IMR-90 (cell line): Measurements from ENCODE around the gene RSPO4. TPM values are rescaled to one million over a fixed set of nuclear protein-coding genes. Genes with fewer than 3 reads are reported as not detected.

Source experiments
- ATAC-seq: fragments of 200-7000 bp; cut with Tn5 transposase; 2 replicates; pipeline ENCODE4 v1.9.1; 2020; ENCODE audit warnings: low read depth, mild to moderate bottlenecking, moderate library complexity
- BruUV-seq: library from RNA; stranded (reverse); fragments of 400-500 nt; replicated peaks from 2 replicates; lab custom pipeline; 2021; lab: Mats Ljungman, UMichigan
- CTCF ChIA-PET: fragments of 300-600 bp; formaldehyde crosslinking; extraction: SDS; loops from one replicate; lab custom pipeline; 2021; ENCODE audit warnings: antibody characterized with exemption; lab: Yijun Ruan, JAX
- POLR2A ChIA-PET: fragments of 300-600 bp; sonication (Branson Sonifier 250); formaldehyde crosslinking; loops from one replicate; lab custom pipeline; 2022; ENCODE audit warnings: antibody characterized with exemption; ENCODE audit not compliant: unreplicated experiment; lab: Charles Lee
- DNase-seq: peaks from one replicate; pipeline ENCODE4 v3.0.0; 2013
- H2AFZ ChIP-seq: replicated peaks from 2 replicates; pipeline ENCODE3; 2013; ENCODE audit warnings: low read length, mild to moderate bottlenecking; ENCODE audit not compliant: poor library complexity
- H2AK5ac ChIP-seq: 2 replicates; pipeline ENCODE4 v1.6.1; 2013; ENCODE audit warnings: low read depth, low read length, inconsistent platforms
- H2AK9ac ChIP-seq: replicated peaks from 2 replicates; pipeline ENCODE3; 2013; ENCODE audit warnings: mild to moderate bottlenecking, low read depth, low read length, moderate library complexity; ENCODE audit not compliant: poor library complexity
- H2BK120ac ChIP-seq: 2 replicates; pipeline ENCODE4 v1.6.1; 2013; ENCODE audit warnings: low read depth, low read length, inconsistent platforms
- H2BK15ac ChIP-seq: 3 replicates; pipeline ENCODE4 v1.6.1; 2013; ENCODE audit warnings: low read depth, low read length, inconsistent platforms
- H2BK20ac ChIP-seq: 2 replicates; pipeline ENCODE4 v1.6.1; 2013; ENCODE audit warnings: low read depth, mild to moderate bottlenecking, inconsistent platforms, low read length, moderate library complexity
- H2BK5ac ChIP-seq: 2 replicates; pipeline ENCODE4 v1.6.1; 2013; ENCODE audit warnings: mild to moderate bottlenecking, low read depth, low read length, inconsistent platforms; ENCODE audit not compliant: poor library complexity, severe bottlenecking
- H3K14ac ChIP-seq: replicated peaks from 2 replicates; pipeline ENCODE4 v1.6.1; 2013; ENCODE audit warnings: low read depth, low read length, inconsistent platforms
- H3K18ac ChIP-seq: 2 replicates; pipeline ENCODE4 v1.6.1; 2013; ENCODE audit warnings: low read depth, low read length, control low read depth
- H3K23ac ChIP-seq: 2 replicates; pipeline ENCODE4 v1.6.1; 2013; ENCODE audit warnings: low read depth, low read length, inconsistent platforms
- H3K27ac ChIP-seq: 2 replicates; pipeline ENCODE4 v1.5.1; 2013; ENCODE audit warnings: mild to moderate bottlenecking, control low read depth, low read length; ENCODE audit not compliant: insufficient read depth
- H3K27me3 ChIP-seq: 2 replicates; pipeline ENCODE4 v1.6.1; 2013; ENCODE audit warnings: low read length; ENCODE audit not compliant: control insufficient read depth, insufficient read depth
- H3K36me3 ChIP-seq: 2 replicates; pipeline ENCODE4 v1.6.1; 2013; ENCODE audit warnings: low read length, mixed read lengths; ENCODE audit not compliant: control insufficient read depth, insufficient read depth
- H3K4ac ChIP-seq: 2 replicates; pipeline ENCODE4 v1.6.1; 2013; ENCODE audit warnings: low read depth, low read length, inconsistent platforms
- H3K4me1 ChIP-seq: 2 replicates; pipeline ENCODE4 v1.6.1; 2013; ENCODE audit warnings: low read length, mixed read lengths; ENCODE audit not compliant: control insufficient read depth, insufficient read depth
- H3K4me2 ChIP-seq: 2 replicates; pipeline ENCODE4 v1.6.1; 2013; ENCODE audit warnings: low read depth, mild to moderate bottlenecking, control low read depth, low read length, moderate library complexity
- H3K4me3 ChIP-seq: 2 replicates; pipeline ENCODE4 v1.5.1; 2013; ENCODE audit warnings: low read depth, mild to moderate bottlenecking, control low read depth, low read length, moderate library complexity; ENCODE audit not compliant: insufficient read depth
- H3K56ac ChIP-seq: 2 replicates; pipeline ENCODE4 v1.6.1; 2013; ENCODE audit warnings: low read length, inconsistent platforms; ENCODE audit not compliant: insufficient read depth; ENCODE audit errors: extremely low read depth
- H3K79me1 ChIP-seq, 2 experiments: 2 replicates each; pipeline ENCODE4 v1.6.1; 2013; ENCODE audit warnings: low read length in 2 of 2, inconsistent platforms in 1 of 2, low read depth in 1 of 2
- H3K9ac ChIP-seq: 2 replicates; pipeline ENCODE4 v1.6.1; 2013; ENCODE audit warnings: low read depth, low read length, control low read depth
- H3K9me1 ChIP-seq: 2 replicates; pipeline ENCODE4 v1.6.1; 2013; ENCODE audit warnings: low read length, inconsistent platforms; ENCODE audit not compliant: insufficient read depth
- H3K9me3 ChIP-seq: 2 replicates; pipeline ENCODE4 v1.6.1; 2013; ENCODE audit warnings: low read length; ENCODE audit not compliant: control insufficient read depth, insufficient read depth
- H4K20me1 ChIP-seq: 2 replicates; pipeline ENCODE4 v1.6.1; 2013; ENCODE audit warnings: low read length, inconsistent platforms; ENCODE audit not compliant: insufficient read depth
- H4K5ac ChIP-seq: 2 replicates; pipeline ENCODE4 v1.6.1; 2013; ENCODE audit warnings: mild to moderate bottlenecking, low read depth, low read length, control low read depth
- H4K8ac ChIP-seq, 2 experiments: 2 replicates each; pipeline ENCODE4 v1.6.1; 2013; ENCODE audit warnings: low read depth in 2 of 2, low read length in 2 of 2, control low read depth in 1 of 2, inconsistent platforms in 1 of 2
- H4K91ac ChIP-seq: 2 replicates; pipeline ENCODE4 v1.6.1; 2013; ENCODE audit warnings: low read depth, low read length, inconsistent platforms; ENCODE audit not compliant: insufficient read depth
- CEBPB ChIP-seq: IDR thresholded peaks from 2 replicates; pipeline ENCODE4 v1.6.1; 2012; ENCODE audit warnings: low read depth, low read length, improper control_type of control experiment
- CHD1 ChIP-seq: IDR thresholded peaks from 2 replicates; pipeline ENCODE4 v1.6.1; 2012; ENCODE audit warnings: low read depth, low read length, improper control_type of control experiment
- ELK1 ChIP-seq: fragments of 150-350 bp; IDR thresholded peaks from 2 replicates; pipeline ENCODE4 v1.6.1; 2016; ENCODE audit warnings: low read depth, mild to moderate bottlenecking, low read length, moderate library complexity, borderline replicate concordance
- MAFK ChIP-seq: IDR thresholded peaks from 2 replicates; pipeline ENCODE4 v1.6.1; 2012; ENCODE audit warnings: low read depth, low read length, improper control_type of control experiment
- MAZ ChIP-seq: IDR thresholded peaks from 2 replicates; pipeline ENCODE4 v1.6.1; 2012; ENCODE audit warnings: low read depth, mild to moderate bottlenecking, low read length, improper control_type of control experiment, moderate library complexity, borderline replicate concordance
- POLR2A ChIP-seq: IDR thresholded peaks from 2 replicates; pipeline ENCODE4 v1.6.1; 2012; ENCODE audit warnings: mild to moderate bottlenecking, low read depth, low read length
- RCOR1 ChIP-seq: IDR thresholded peaks from 2 replicates; pipeline ENCODE4 v1.6.1; 2012; ENCODE audit warnings: mild to moderate bottlenecking, low read length, improper control_type of control experiment; ENCODE audit not compliant: insufficient replicate concordance
- USF2 ChIP-seq: fragments of 150-350 bp; IDR thresholded peaks from 2 replicates; pipeline ENCODE4 v1.6.1; 2017; ENCODE audit warnings: mild to moderate bottlenecking, antibody characterized with exemption, low read length, low read depth
- WGBS, 2 experiments: methylation state at CpG; one replicate each; pipeline versions ENCODE4 v1.1.5 to v1.1.7; 2013; ENCODE audit warnings: missing lambda C conversion rate in 2 of 2; ENCODE audit not compliant: insufficient read length in 1 of 2; ENCODE audit errors: extremely low coverage in 2 of 2; 5-methylcytosine and 5-hydroxymethylcytosine counted together
- dilution Hi-C: fragments of 300-500 bp; cut with HindIII; formaldehyde crosslinking; loops from one replicate; pipeline ENCODE4 v1.14.3; 2018; ENCODE audit warnings: low sequenced_read_pairs; ENCODE audit not compliant: unreplicated experiment
- in situ Hi-C: fragments of 300-500 bp; cut with MboI; formaldehyde crosslinking; loops from 3 replicates; pipeline ENCODE4 v1.14.3; 2019; ENCODE audit warnings: low sequenced_read_pairs, inconsistent platforms, mixed read lengths
- intact Hi-C: fragments of 100-400 bp; cut with micrococcal nuclease; formaldehyde crosslinking; loops from 2 replicates; pipeline ENCODE4 v1.10.0; 2022
- polyA plus RNA-seq, 3 experiments: library from polyadenylated mRNA; depleted of rRNA; stranded (reverse); fragments of >200 nt; gene quantifications; 2 replicates each; pipeline ENCODE4 v1.2.3, GENCODE V29; 2012; ENCODE audit warnings: low replicate concordance in 1 of 3
- total RNA-seq: library from RNA; depleted of rRNA; stranded (reverse); fragments of >200 nt; gene quantifications from 2 replicates; pipeline ENCODE4 v1.2.3, GENCODE V29; 2012

Gene RSPO4
- total and polyA plus RNA-seq, 2 of the 4 experiments (the other 2 are of a cell fraction), result not detected

GRCh38 chr20:1003920-1004697 is 2.0 kb upstream of the RSPO4 start:
- WGBS, 2 experiments, result 20% methylated on average over 1 of the region's 3 CpGs; no CpG with 5 or more reads in 1 of the 2 experiments
- TF ChIP-seq RCOR1 (no peak), CHD1 (no peak), USF2 (no peak), CEBPB (no peak), POLR2A (no peak), MAFK (no peak), ELK1 (no peak), MAZ (no peak)
- Histone ChIP-seq H4K20me1 (no peaks in the 10 kb centered on the region), H3K4ac (no peak overlapping the region), H3K4me2 (no peak overlapping the region), H4K91ac (no peak overlapping the region), H3K56ac (no peak overlapping the region), H2AFZ (no peak overlapping the region), H3K79me1 (no peaks in the 10 kb centered on the region), H3K9ac (no peak overlapping the region), H4K8ac (no peak overlapping the region), H2AK9ac (no peak overlapping the region), H3K27me3 (peaks cover 27% of the 10 kb centered on the region), H2BK120ac (no peak overlapping the region), H4K5ac (no peak overlapping the region), H3K36me3 (no peaks in the 10 kb centered on the region), H3K9me1 (no peaks in the 10 kb centered on the region), H3K9me3 (no peaks in the 10 kb centered on the region), H3K4me1 (no peaks in the 10 kb centered on the region), H2BK20ac (no peak overlapping the region), H3K27ac (no peak overlapping the region), H2AK5ac (no peak overlapping the region), H3K18ac (no peak overlapping the region), H3K23ac (no peak overlapping the region), H3K4me3 (no peak overlapping the region), H2BK15ac (no peak overlapping the region), H3K14ac (no peak overlapping the region), H2BK5ac (no peak overlapping the region)
- CTCF ChIA-PET, result no interaction called here
- POLR2A ChIA-PET, result no interaction called here
- intact Hi-C loops, result no loop called here
- in situ Hi-C loops, result no loop called here
- dilution Hi-C loops, result no loop called here
- ATAC-seq, result no peak
- no TSS peak for BruUV-seq
- no peak for DNase-seq
